ENCODE measurements around the gene BABAM2. TPM values are rescaled to one million over a fixed set of nuclear protein-coding genes. Genes with fewer than 3 reads are reported as not detected.

Gene BABAM2
- total RNA-seq, 4 donors from 2014 or later: 24.3 to 46.1 (median 44.5) TPM

DNA sequence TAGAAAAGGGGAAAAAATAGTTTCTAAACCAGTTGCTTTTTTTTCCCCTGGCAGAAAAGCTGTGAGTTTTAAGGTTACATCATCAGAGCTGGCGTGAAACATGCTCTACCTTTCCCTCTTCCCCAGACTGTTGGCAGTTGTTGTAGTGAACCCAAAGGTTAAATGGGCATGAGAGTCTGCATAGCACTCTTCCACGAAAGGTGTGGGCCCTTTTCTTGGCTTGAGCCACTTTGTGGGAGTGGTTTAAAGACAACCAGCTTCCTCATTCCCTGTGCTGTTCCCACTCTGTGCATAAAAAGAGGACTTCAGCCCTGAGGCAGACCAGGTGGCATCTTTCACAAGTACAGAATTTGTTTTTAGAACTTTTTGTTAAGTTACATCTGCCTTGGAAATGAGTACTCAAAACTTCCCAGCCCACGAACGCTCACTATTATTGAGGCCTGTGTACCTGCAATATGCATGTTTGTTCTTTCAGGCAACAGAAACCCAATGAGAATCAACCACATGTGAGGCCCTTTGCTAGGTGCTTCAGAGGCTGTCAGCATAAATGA is 243.8 kb downstream of the BABAM2 start:
- peak in 1 of 2 donors; percentile 60 for TF ChIP-seq EP300 (IDR thresholded peaks at IDR 0.05)
- TF ChIP-seq POLR2A (IDR thresholded peaks at IDR 0.05): no peak
- Histone ChIP-seq H3K4me1 (peaks cover 0 to 44% (median 15%) of the 10 kb centered on the region in 4 donors), H3K9me3 (no peaks in the 10 kb centered on the region), H3K27me3 (no peaks in the 10 kb centered on the region), H3K27ac (peak overlapping the region in 1 of 4 donors; percentile 48), H3K36me3 (no peaks in the 10 kb centered on the region), H3K4me3 (no peak overlapping the region)
- peak in 1 of 2 donors; percentile 12 for DNase-seq (ENCODE audit: low spot score in 2 of 2)
- WGBS, 2 donors: 54 to 63% methylated on average over 4 of the region's 4 CpGs

DNA sequence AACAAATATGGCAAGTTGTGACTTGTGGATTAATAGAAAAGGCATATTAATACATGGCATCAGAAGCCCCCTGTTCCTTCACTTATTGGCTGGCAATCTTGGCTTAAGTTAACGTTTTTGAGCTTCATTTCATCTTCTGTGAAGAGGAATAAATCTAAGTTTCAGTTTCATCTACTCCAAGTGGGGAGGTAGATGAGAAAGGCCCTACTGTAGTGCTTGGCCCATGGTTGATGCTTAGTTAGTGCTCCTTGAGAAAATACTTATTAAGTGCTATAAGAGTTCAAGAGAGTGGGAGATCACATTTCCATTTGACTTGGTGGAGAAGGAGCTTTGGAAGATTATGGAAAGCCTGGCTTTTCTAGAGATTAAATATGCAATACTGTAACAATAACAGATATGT is 244.3 kb downstream of the BABAM2 start:
- Histone ChIP-seq H3K4me3 (no peak overlapping the region), H3K9me3 (no peaks in the 10 kb centered on the region), H3K27me3 (no peaks in the 10 kb centered on the region), H3K36me3 (no peaks in the 10 kb centered on the region), H3K4me1 (peaks cover 0 to 44% (median 15%) of the 10 kb centered on the region in 4 donors), H3K27ac (peak overlapping the region in 1 of 4 donors; percentile 48)
- no peak for DNase-seq (ENCODE audit: low spot score in 2 of 2)
- WGBS, 2 donors: 35 to 61% methylated on average over 1 of the region's 1 CpG
- TF ChIP-seq, protein P1, sequence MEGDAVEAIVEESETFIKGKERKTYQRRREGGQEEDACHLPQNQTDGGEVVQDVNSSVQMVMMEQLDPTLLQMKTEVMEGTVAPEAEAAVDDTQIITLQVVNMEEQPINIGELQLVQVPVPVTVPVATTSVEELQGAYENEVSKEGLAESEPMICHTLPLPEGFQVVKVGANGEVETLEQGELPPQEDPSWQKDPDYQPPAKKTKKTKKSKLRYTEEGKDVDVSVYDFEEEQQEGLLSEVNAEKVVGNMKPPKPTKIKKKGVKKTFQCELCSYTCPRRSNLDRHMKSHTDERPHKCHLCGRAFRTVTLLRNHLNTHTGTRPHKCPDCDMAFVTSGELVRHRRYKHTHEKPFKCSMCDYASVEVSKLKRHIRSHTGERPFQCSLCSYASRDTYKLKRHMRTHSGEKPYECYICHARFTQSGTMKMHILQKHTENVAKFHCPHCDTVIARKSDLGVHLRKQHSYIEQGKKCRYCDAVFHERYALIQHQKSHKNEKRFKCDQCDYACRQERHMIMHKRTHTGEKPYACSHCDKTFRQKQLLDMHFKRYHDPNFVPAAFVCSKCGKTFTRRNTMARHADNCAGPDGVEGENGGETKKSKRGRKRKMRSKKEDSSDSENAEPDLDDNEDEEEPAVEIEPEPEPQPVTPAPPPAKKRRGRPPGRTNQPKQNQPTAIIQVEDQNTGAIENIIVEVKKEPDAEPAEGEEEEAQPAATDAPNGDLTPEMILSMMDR (IDR thresholded peaks at IDR 0.05): no peak
- TF ChIP-seq EP300 (IDR thresholded peaks at IDR 0.05) (no peak), POLR2A (IDR thresholded peaks at IDR 0.05) (no peak)

DNA sequence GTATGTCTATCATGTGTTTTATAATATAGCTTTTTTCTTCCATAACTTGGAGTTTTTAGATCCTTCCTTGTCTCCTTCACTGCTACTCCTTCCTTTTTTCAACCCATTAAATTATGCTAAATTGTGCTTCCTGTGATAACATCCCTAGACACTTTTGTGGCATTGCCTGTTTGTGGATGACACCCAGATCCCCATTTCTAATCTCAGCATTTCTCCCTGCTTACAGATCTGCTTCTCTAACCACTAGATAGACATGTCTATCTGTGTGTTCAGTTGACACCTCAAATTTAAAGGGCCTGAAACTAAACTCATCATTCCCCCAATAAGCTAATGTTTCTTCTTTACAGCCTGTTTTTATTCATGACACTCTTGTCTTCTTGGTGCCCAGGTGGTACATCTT is 244.8 kb downstream of the BABAM2 start:
- TF ChIP-seq EP300 (IDR thresholded peaks at IDR 0.05): no peak
- TF ChIP-seq POLR2A (IDR thresholded peaks at IDR 0.05): no peak
- TF ChIP-seq, protein P1 (IDR thresholded peaks at IDR 0.05): no peak
- peak overlapping the region in 1 of 4 donors; percentile 48 for H3K27ac ChIP-seq

DNA sequence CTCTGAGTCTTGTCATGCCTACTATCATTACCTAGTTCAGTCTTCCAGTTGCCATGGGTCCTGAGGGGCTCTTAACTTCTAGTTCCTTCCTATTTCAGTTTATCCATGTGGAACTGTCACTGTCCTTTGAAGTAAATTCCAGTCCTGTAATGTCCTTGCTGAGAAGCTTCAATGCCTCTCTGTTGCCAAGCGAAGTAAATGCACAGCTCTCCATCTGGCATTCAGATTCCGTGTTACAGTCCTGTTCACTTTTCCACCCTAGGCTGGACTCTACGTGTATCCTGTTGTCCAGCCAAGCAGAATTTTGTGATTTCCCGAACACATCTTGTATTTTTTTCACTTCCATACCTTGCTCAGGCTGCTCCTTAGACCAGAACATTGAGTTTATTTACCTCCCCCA is 245.3 kb downstream of the BABAM2 start:
- no peak overlapping the region for H3K27ac ChIP-seq
- WGBS, 2 donors: 89 to 96% methylated on average over 4 of the region's 4 CpGs
- H3K27me3 ChIP-seq: no peaks in the 10 kb centered on the region
- no peak overlapping the region for H3K4me3 ChIP-seq
- H3K36me3 ChIP-seq: no peaks in the 10 kb centered on the region
- peaks cover 0 to 44% (median 15%) of the 10 kb centered on the region in 4 donors for H3K4me1 ChIP-seq
- TF ChIP-seq, protein P1 (IDR thresholded peaks at IDR 0.05): no peak
- no peak for TF ChIP-seq POLR2A (IDR thresholded peaks at IDR 0.05)
- TF ChIP-seq EP300 (IDR thresholded peaks at IDR 0.05): no peak
- DNase-seq (ENCODE audit: low spot score in 2 of 2): no peak
- H3K9me3 ChIP-seq: no peaks in the 10 kb centered on the region

More for the DNA sequence above, 244.8 kb downstream of the BABAM2 start:
- H3K36me3 ChIP-seq: no peaks in the 10 kb centered on the region
- H3K9me3 ChIP-seq: no peaks in the 10 kb centered on the region
- no peak overlapping the region for H3K4me3 ChIP-seq
- no peak for DNase-seq (ENCODE audit: low spot score in 2 of 2)
- peaks cover 0 to 44% (median 15%) of the 10 kb centered on the region in 4 donors for H3K4me1 ChIP-seq
- no peaks in the 10 kb centered on the region for H3K27me3 ChIP-seq

DNA sequence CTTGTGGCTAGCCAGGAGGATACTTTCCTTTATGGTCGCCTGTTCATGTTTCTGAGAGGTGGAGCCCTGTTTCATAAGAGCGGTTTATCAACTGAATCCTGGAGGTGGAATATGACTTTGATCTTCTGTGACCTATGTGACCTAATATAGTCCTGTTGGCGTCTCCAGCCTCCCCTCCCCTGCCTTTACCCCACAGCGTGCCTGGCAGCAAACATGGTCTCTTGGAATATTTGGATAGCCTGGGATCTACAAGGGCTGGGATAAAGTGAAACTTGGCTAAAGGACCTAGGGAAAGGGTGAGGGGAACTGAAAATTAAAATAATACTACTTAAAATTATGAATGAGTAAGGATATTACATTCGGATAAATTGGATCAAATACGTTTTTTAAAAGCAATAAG is 246.0 kb downstream of the BABAM2 start:
- WGBS, 2 donors: 69 to 76% methylated on average over 6 of the region's 6 CpGs
- Histone ChIP-seq H3K4me1 (peaks cover 0 to 44% (median 15%) of the 10 kb centered on the region in 4 donors), H3K27ac (peak overlapping the region in 3 of 4 donors; percentile 23 to 52 (median 31)), H3K4me3 (no peak overlapping the region), H3K36me3 (no peaks in the 10 kb centered on the region), H3K9me3 (no peaks in the 10 kb centered on the region), H3K27me3 (no peaks in the 10 kb centered on the region)
- TF ChIP-seq POLR2A (IDR thresholded peaks at IDR 0.05) (no peak), EP300 (IDR thresholded peaks at IDR 0.05) (no peak)
- DNase-seq (ENCODE audit: low spot score in 2 of 2): no peak

DNA sequence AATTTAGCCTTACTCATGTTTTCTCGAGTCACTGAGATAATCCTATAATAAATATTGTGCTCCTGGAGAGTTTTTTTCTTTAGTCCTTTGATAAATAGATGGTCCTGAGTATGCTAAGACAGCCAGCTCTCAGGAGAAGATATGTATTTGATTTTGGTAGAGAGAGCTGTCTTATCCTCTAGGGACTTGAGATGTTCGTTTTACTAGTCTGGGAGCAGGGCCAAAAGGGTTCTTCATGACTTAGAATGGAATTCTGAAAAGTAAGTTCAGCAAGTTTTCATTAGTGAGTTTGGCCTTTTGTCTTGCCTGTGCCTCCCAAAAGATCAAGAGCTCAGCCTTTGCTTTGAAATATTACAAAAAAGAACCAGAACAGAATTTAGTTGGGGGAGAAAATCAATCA is 246.7 kb downstream of the BABAM2 start:
- Histone ChIP-seq H3K36me3 (no peaks in the 10 kb centered on the region), H3K4me1 (peaks cover 0 to 47% (median 15%) of the 10 kb centered on the region in 4 donors), H3K27me3 (no peaks in the 10 kb centered on the region), H3K9me3 (no peaks in the 10 kb centered on the region), H3K27ac (peak overlapping the region in 3 of 4 donors; percentile 4 to 73 (median 62)), H3K4me3 (no peak overlapping the region)
- WGBS, 2 donors: 19 to 20% methylated on average over 2 of the region's 2 CpGs
- TF ChIP-seq POLR2A (IDR thresholded peaks at IDR 0.05): no peak
- TF ChIP-seq, protein P1 (IDR thresholded peaks at IDR 0.05): no peak
- peak in 1 of 2 donors; percentile 59 for TF ChIP-seq EP300 (IDR thresholded peaks at IDR 0.05)
- peak in 1 of 2 donors; percentile 66 for DNase-seq (ENCODE audit: low spot score in 2 of 2)
